Ascending aorta (tissue), 2 donors: ENCODE data around the gene EGLN2. TPM values are rescaled to one million over a fixed set of nuclear protein-coding genes. Genes with fewer than 3 reads are reported as not detected.
"Not testable (repeated sequence)": the region's sequence is repeated elsewhere in the genome, so short reads cannot be mapped to it uniquely, and the experiment has no call there.

ENCODE experiments used
- DNase-seq, 2 donors: peaks; one replicate each; pipeline ENCODE4 v3.0.0-alpha.2; 2019; ENCODE audit warnings: low spot score in 2 of 2
- H3K27ac ChIP-seq, 2 donors: fragments of 200-600 bp; sonication (generic); one replicate each; pipeline ENCODE4 v1.5.1; 2016 to 2017; ENCODE audit warnings: mild to moderate bottlenecking in 1 of 2
- H3K27me3 ChIP-seq: fragments of 200-600 bp; sonication (generic); one replicate; pipeline ENCODE4 v1.5.1; 2017
- H3K36me3 ChIP-seq, 2 donors: fragments of 200-600 bp; sonication (generic); one replicate each; pipeline ENCODE4 v1.5.1; 2016
- H3K4me1 ChIP-seq, 2 donors: fragments of 200-600 bp; sonication (generic); one replicate each; pipeline ENCODE4 v1.5.1; 2016 to 2017; ENCODE audit warnings: mild to moderate bottlenecking in 1 of 2
- H3K4me3 ChIP-seq, 2 donors: fragments of 200-600 bp; sonication (generic); one replicate each; pipeline ENCODE4 v1.5.1; 2016 to 2017; ENCODE audit warnings: mild to moderate bottlenecking in 1 of 2
- H3K9me3 ChIP-seq, 2 donors: fragments of 200-600 bp; sonication (generic); one replicate each; pipeline ENCODE4 v1.5.1; 2016
- intact Hi-C: fragments of 100-400 bp; cut with DNase I; formaldehyde crosslinking; loops from one replicate; pipeline ENCODE4 v1.15.1; 2023
- total RNA-seq: library from RNA; depleted of rRNA; stranded (reverse); fragments of >200 nt; gene quantifications from one replicate; pipeline ENCODE4 v1.1.0, GENCODE V29; 2016
- TF ChIP-seq, protein P1 (sequence below), 3 experiments: fragments of 200-600 bp in 2 of 3; fragments of 450-650 bp in 1 of 3; sonication (generic) in 2 of 3; IDR thresholded peaks; one replicate each; pipeline ENCODE4 v1.5.1; 2016 to 2019; ENCODE audit warnings: antibody characterized with exemption in 3 of 3, mild to moderate bottlenecking in 1 of 3, moderate library complexity in 1 of 3

Gene EGLN2
- total RNA-seq, 1 donor from 2014 or later, result 149 TPM

DNA sequence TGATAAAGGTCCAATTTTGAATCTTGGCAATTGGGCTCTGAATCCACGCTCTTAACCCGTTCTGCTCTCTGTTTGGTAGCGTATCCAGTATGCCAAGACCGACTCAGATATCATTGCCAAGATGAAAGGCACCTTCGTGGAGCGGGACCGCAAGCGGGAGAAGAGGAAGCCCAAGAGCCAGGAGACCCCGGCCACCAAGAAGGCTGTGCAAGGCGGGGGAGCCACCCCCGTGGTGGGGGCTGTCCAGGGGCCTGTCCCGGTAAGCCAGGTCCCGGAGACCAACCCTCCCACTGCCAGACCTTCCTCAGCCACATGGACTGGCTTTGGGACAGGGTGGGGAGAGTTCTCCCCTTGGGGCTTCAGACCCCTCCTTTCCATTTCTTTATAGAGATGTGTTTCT lies 39.6 kb upstream of the EGLN2 start:
- no peaks in the 10 kb centered on the region for H3K9me3 ChIP-seq
- TF ChIP-seq, protein P1, sequence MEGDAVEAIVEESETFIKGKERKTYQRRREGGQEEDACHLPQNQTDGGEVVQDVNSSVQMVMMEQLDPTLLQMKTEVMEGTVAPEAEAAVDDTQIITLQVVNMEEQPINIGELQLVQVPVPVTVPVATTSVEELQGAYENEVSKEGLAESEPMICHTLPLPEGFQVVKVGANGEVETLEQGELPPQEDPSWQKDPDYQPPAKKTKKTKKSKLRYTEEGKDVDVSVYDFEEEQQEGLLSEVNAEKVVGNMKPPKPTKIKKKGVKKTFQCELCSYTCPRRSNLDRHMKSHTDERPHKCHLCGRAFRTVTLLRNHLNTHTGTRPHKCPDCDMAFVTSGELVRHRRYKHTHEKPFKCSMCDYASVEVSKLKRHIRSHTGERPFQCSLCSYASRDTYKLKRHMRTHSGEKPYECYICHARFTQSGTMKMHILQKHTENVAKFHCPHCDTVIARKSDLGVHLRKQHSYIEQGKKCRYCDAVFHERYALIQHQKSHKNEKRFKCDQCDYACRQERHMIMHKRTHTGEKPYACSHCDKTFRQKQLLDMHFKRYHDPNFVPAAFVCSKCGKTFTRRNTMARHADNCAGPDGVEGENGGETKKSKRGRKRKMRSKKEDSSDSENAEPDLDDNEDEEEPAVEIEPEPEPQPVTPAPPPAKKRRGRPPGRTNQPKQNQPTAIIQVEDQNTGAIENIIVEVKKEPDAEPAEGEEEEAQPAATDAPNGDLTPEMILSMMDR (IDR thresholded peaks at IDR 0.05), result no peak
- intact Hi-C loops, result no loop called here
- H3K27ac ChIP-seq, result no peak overlapping the region
- peaks cover 2 to 16% of the 10 kb centered on the region in 2 donors for H3K4me1 ChIP-seq
- no peak overlapping the region for H3K4me3 ChIP-seq
- no peak for DNase-seq
- H3K36me3 ChIP-seq, result peaks cover 76 to 82% of the 10 kb centered on the region in 2 donors
- no peaks in the 10 kb centered on the region for H3K27me3 ChIP-seq

DNA sequence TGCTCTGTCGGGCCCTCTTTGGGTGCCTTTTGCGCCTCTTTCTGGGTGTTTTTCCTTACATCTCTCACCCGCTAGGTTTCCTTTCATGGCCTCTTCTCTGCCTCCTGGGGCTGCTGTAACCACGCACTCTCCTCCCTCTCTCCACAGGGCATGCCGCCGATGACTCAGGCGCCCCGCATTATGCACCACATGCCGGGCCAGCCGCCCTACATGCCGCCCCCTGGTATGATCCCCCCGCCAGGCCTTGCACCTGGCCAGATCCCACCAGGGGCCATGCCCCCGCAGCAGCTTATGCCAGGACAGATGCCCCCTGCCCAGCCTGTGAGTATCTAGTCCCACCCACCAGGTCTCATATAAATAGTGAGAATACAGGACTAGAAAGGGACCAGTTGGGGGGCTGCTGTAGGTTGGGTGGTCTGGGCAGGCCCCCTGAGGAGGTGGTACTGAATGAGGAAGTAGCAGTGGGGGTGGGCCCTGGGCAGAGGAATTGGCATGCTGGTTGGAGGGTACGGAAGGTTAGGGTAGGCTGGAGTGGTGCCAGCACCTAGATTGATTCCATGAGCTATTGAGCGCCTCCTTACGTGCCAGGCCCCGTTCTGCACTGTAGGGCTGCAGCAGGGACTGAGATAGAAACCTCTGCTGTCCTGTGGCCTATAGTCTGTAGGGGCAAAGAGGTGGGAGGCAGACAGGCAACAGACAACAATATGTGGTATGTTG lies 36.1 kb upstream of the EGLN2 start:
- intact Hi-C loops, result no loop called here
- DNase-seq, result no peak
- Histone ChIP-seq H3K36me3 (peaks cover 84 to 93% of the 10 kb centered on the region in 2 donors), H3K4me1 (no peaks in the 10 kb centered on the region), H3K27me3 (no peaks in the 10 kb centered on the region), H3K9me3 (no peaks in the 10 kb centered on the region), H3K4me3 (no peak overlapping the region), H3K27ac (no peak overlapping the region)
- TF ChIP-seq, protein P1 (IDR thresholded peaks at IDR 0.05), result no peak

DNA sequence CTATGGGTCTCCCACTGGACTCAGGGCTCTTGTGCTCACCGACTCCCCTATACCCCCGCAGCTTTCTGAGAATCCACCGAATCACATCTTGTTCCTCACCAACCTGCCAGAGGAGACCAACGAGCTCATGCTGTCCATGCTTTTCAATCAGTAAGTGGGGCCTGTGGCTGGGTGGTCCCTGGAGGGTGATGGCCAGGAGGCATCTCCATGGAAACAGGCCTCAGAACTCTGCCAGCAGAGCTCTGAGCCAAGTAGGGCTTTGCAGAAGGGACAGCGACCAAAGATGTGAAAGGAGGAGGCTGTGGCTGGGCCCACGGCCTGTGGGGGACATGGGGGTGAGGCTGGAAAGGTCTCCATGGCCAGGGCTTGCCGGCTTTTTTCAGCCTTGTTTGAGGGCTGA lies 35.5 kb upstream of the EGLN2 start:
- intact Hi-C loops, result no loop called here
- H3K27ac ChIP-seq, result no peak overlapping the region
- TF ChIP-seq, protein P1 (IDR thresholded peaks at IDR 0.05), result no peak
- peaks cover 78 to 87% of the 10 kb centered on the region in 2 donors for H3K36me3 ChIP-seq
- H3K27me3 ChIP-seq, result no peaks in the 10 kb centered on the region
- H3K4me1 ChIP-seq, result no peaks in the 10 kb centered on the region
- DNase-seq, result no peak
- no peak overlapping the region for H3K4me3 ChIP-seq
- no peaks in the 10 kb centered on the region for H3K9me3 ChIP-seq

DNA sequence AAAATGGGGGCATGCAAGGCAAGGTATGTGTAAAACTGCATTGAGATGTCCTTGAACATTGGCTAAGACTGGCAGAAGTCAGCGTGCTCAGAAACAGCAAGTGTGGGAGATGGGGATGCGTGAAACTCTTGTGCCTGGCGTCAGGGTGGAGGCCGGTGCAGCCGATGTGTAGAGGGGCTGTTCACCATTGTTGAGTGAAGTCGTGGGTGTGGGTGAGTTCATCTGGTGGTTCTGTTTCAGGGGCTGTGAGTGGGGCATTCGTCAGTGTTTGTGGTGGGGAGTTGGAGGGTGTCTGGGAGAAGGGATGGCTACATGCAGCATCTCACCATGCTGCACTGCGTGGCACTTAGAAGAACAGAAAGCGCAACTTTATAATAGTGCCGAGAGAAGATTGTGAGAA lies 35.0 kb upstream of the EGLN2 start:
- TF ChIP-seq, protein P1 (IDR thresholded peaks at IDR 0.05), result no peak
- Histone ChIP-seq H3K36me3 (peaks cover 73 to 83% of the 10 kb centered on the region in 2 donors), H3K27ac (no peak overlapping the region), H3K27me3 (no peaks in the 10 kb centered on the region), H3K9me3 (no peaks in the 10 kb centered on the region), H3K4me3 (no peak overlapping the region), H3K4me1 (no peaks in the 10 kb centered on the region)
- DNase-seq, result no peak
- intact Hi-C loops, result no loop called here

DNA sequence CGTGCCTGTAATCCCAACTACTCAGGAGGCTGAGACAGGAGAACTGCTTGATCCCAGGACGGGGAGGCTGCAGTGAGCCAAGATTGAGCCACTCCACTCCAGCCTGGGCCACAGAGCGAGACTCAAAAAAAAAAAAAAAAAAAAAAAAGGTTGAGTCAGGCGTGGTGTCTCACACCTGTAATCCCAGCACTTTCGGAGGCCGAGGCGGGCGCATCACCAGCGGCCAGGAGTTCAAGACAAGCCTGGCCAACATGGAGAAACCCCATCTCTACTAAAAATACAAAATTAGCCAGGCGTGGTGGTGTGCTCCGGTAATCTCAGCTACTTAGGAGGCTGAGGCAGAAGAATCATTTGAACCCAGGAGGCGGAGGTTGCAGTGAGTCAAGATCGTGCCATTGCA lies 32.6 kb upstream of the EGLN2 start:
- H3K9me3 ChIP-seq, H3K4me1 ChIP-seq, H3K27ac ChIP-seq, H3K4me3 ChIP-seq, DNase-seq, intact Hi-C loops, H3K27me3 ChIP-seq: not testable (repeated sequence)
- peaks cover 50 to 58% of the 10 kb centered on the region in 2 donors for H3K36me3 ChIP-seq

DNA sequence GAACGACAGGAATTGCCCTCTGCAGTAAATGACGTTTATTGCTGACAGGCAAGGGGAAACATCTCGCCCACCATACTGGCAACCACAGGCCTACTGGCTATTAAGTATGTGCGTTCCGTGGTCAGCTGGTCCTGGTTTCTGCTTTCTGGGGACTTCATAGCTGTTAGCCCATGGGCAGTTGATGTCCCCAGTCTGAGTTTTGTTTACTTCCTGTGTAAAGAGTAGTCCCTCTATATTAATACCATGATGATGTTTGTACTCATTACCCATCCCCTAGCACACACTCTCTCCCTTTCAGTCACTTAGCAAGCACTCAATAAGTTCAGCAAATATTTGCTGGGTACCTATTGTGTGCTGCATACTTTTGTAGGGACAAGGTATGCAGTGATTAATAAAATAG lies 30.1 kb upstream of the EGLN2 start:
- intact Hi-C loops, result no loop called here
- Histone ChIP-seq H3K36me3 (peaks cover 31 to 34% of the 10 kb centered on the region in 2 donors), H3K4me3 (no peak overlapping the region), H3K27ac (no peak overlapping the region), H3K27me3 (no peaks in the 10 kb centered on the region), H3K9me3 (no peaks in the 10 kb centered on the region), H3K4me1 (no peaks in the 10 kb centered on the region)
- DNase-seq, result no peak
- TF ChIP-seq, protein P1 (IDR thresholded peaks at IDR 0.05), result no peak

DNA sequence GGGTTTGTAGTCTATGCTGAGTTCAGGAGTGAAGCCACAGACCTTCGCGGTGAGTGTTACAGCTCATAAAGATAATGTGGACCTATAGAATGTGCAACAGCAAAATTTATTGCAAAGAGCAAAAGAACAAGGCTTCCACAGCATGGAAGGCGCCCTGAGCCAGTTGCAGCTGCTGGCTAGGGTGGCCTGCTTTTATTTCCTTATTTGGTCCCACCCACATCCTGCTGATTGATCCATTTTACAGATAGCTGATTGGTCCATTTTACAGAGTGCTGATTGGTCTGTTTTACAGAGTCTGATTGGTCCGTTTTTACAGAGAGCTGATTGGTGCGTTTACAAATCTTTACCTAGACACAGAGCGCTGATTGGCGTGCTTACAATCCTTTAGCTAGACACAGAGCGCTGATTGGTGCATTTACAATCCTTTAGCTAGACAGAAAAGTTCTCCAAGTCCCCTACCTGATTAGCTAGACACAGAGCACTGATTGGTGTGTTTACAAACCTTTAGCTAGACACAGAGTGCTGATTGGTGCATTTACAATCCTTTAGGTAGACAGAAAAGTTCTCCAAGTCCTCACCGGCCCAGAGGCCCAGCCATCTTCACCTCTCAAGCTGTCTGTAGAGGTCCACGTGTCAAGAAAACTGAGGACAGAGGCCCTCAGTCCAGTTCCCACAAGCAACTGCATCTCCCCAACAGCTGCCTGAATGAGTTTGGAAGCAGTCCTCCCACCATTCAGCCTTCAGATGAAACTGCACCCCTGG lies 27.7 kb upstream of the EGLN2 start:
- not testable (repeated sequence) for H3K27me3 ChIP-seq, H3K27ac ChIP-seq, H3K4me1 ChIP-seq, H3K4me3 ChIP-seq, H3K9me3 ChIP-seq, DNase-seq
- intact Hi-C loops, result loop anchor here (10.0 kb wide), 2 partner anchors 306 to 494 kb away; partner anchors contain the start of genes BLVRB, HNRNPUL1 and SPTBN4
- H3K36me3 ChIP-seq, result peaks cover 9 to 10% of the 10 kb centered on the region in 2 donors
